Eye (tissue), 1 donor: ENCODE measurements around the gene IFITM5.
A peak's percentile ranks its signal among the peaks of the same experiment; 100 is the strongest.

ENCODE experiments used
- DNase-seq: peaks from one replicate; pipeline ENCODE4 v3.0.0-alpha.2; 2015

The IFITM5 gene

GRCh38 chr11:257766-258493, 41.4 kb downstream of the IFITM5 start:
- no peak for DNase-seq

- DNase-seq, result no peak
Measured at GRCh38 chr11:256952-257737, 42.2 kb downstream of the IFITM5 start.

GRCh38 chr11:255816-256215, 43.5 kb downstream of the IFITM5 start:
- no peak for DNase-seq

DNA sequence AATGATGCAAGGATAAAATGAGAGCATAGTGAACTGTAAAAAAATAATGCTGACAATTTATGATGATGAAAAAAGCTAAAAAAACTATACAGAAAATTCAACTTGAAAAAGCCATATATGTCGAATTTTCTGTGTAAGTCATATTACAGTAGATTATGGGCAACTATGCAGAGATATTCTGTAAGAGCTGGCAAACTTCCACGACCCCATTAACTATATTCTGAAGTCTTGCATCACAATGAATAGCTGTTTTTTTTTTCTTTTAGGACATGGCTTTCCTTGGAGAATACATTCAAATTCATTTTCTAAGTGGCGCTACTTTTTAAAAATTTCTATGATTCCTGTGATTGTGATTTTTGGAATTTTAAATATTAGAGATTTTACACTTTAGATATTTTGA, 44.1 kb downstream of the IFITM5 start:
- DNase-seq, result no peak

DNA sequence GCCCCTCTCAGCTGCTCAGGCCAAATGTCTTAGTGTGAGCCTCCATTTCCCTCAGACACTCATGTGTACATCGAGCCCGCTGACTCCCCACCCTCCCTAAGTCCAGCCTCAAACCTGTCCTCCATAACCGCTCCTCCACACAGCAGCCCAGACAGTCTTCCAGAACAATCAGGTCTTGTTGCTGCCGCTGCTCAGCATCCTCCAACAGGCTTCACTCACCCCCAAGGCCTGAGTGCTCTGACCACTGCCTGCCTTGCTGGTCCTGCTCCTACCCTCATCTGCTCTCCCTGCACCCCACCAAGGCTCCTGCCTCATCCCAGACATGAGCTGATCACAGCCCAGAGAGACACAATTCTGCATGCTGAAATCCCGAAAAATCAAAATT, 45.4 kb downstream of the IFITM5 start:
- DNase-seq, result no peak

- no peak for DNase-seq
Measured at GRCh38 chr11:253160-253885, 46.0 kb downstream of the IFITM5 start.

DNA sequence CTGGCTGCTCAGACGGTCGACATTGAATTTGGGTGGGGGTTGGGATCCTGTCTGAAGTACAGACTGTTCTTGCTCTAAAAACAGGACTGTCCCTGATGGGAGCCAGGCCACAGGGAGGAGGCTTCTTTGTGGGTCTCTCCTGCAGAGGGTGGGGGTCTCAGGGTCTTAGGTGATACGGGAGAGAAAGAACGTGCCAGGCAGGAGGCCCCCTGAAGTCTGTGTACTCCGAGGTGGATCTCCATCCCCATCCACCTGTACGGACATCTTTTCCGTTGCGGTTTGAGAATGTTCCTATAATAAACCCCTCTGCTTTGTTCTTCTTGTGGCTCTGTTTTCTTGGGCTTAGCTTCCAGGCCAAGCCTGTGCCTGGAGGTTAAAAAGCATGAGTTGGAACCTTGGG, 46.7 kb downstream of the IFITM5 start:
- no peak for DNase-seq

- DNase-seq, result no peak
Measured at GRCh38 chr11:251550-251949, 47.8 kb downstream of the IFITM5 start.

DNA sequence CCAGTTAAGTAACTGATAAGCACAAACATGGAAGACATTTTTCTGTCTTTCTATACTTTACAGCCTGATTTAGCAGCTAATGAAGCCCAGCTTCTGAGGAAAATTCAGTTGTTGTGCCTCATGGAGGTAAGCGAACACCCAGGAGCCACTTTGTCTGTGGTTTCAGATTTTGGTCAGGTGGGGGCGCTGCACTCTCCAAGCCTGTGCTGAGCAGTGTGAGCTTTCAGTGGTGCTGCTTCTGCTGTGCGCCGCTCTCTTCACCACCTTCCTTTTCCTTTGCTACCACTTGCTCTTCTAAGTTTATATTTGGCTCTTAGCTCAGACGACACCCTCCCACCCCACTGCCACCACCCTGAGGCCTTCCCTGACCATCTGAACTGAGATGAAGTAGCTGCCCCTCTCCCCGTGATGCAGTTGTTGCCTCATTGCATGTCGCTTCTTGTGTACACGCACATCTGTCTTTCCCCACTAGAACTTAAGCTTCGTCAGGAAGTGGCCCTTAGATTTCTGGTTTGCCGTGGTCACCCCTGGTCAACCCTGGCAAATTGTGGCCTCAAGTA, 48.5 kb downstream of the IFITM5 start:
- peak; percentile 77 for DNase-seq

GRCh38 chr11:250274-250673, 49.1 kb downstream of the IFITM5 start:
- no peak for DNase-seq

DNA sequence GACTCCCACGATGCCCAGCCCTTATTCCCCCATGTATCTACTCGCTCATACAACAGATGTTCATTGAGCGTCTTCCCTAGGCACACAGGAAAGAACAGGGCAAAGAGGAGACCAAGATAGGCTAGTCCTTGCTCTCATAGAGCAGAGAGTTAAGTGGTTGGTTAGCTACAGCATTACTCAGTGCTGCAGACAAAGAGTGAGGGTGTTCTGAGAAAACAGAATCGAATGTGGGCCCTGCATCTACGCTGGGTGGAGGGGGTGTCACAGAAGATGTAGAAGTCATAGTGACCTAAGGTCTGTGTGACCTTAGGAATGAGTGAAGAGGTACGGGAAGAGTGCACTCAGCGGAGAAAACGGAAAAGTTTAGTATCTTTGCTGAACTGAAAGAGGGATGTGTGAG, 50.3 kb downstream of the IFITM5 start:
- no peak for DNase-seq
